HG03521 (cell line): Measurements from ENCODE around the gene HADHA.

ENCODE experiments used
- ATAC-seq: cut with Tn5 transposase; IDR thresholded peaks from one replicate; pipeline ENCODE4 v1.9.1; 2021; ENCODE audit warnings: mild to moderate bottlenecking, moderate library complexity; ENCODE audit not compliant: unreplicated experiment

The HADHA gene

DNA sequence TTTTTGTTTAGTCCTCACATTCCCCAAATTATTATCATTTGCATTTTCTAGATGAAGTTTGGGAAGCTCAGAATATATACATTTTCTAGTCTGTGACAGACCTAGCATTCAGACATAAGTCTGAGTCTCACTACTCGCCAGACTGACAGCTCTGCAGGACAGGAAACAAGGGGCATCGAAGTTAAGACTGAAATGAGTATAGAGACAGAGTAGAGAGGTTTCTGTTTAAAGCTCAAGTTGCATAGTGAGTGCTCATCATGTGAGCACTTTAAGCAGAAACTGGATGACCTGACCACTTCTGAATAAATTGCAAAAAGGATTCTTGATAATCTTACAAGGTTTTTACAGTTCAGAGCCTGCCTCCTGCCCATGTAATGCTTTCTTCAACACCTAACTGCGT lies 1.4 kb upstream of the HADHA start:
- ATAC-seq: peak; percentile 42

- peak; percentile 11 for ATAC-seq
Observed at GRCh38 chr2:26245231-26245732, 850 bp upstream of the HADHA start.

GRCh38 chr2:26243470-26244308 lies 743 bp downstream of the HADHA start:
- no peak for ATAC-seq

- no peak for ATAC-seq
Observed at GRCh38 chr2:26241928-26242436, 2.5 kb downstream of the HADHA start.

DNA sequence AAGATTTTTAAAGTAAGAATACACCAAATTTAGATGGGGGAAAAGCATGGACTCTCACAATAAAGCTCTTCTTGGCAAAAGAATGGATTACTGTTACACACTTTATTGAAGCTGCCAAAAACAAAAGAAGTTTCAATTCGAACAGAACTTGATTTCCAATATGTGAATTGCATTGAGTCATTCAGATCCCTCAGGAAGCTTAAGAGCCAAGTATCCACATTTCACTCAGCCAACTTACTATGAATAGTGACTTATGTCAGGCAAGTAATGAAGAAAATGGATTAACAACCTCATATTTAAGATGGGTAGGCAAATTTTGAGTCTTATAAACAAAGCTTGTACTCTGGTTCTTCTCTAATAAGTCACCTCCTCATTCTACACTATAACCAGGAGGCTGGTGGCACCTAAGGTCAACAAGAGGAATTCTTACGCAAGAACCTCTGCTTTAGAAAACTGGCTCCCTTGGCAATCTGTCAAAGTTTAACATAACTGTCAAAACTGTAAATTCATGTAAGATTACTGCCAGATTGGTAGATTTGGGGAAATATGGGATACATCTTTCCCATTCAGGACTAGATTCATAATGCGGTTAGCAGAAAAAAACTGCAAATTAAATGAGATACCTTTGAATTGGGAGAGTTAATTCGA lies 6.0 kb downstream of the HADHA start:
- no peak for ATAC-seq

DNA sequence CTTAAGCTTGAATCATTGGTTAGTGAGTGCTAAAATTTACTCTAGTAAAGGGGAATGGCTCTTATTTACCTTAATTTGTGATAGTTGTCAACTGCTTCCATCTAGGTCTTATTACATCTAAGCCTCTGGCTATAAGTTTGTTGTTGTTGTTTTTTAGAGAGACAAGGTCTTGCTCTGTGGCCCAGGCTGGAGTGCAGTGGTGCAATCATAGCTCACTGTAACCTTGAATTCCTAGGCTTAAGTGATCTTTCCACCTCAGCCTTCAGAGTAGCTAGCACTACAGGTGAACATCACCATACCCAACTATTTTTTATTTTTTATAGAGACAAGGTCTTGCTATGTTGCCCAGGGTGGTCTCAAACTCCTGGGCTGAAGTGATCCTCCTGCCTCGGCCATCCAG lies 6.6 kb downstream of the HADHA start:
- ATAC-seq: no peak

DNA sequence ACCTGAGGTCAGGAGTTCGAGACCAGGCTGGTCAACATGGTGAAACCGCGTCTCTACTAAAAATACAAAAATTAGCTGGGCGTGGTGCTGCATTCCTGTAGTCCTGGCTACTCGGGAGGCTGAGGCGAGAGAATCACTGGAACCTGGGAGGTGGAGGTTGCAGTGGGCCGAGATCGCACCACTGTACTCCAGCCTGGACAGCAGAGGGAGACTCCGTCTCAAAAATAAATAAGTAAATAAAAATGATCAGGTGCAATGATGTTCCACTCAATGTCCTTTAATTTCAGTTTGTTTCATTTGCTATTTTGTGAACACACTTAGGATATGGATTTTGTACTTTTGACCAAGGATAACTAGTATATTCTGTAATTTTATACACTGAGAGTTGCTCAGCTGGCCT lies 9.3 kb downstream of the HADHA start:
- no peak for ATAC-seq

- ATAC-seq: no peak
Observed at GRCh38 chr2:26230806-26231205, 13.6 kb downstream of the HADHA start.

DNA sequence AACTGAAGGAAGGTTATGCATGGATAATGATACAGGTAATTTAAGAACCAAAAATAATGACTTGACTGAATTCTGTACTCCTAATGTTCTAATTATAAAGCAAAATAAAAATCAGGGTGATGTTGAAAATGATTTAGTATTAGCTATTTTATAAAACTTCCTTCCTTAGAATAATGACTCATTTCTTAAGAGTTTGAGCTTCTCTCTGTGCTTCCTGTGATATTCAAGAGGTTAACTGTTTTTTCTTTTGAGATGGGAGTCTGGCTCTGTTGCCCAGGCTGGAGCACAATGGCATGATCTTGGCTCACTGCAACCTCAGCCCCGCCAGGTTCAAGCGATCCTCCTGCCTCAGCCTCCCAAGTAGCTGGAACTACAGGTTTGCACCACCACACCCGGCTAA lies 14.8 kb downstream of the HADHA start:
- no peak for ATAC-seq

- no peak for ATAC-seq
Observed at GRCh38 chr2:26224095-26224494, 20.3 kb downstream of the HADHA start.

- ATAC-seq: no peak
Observed at GRCh38 chr2:26223018-26223417, 21.4 kb downstream of the HADHA start.

GRCh38 chr2:26217720-26218119 lies 26.7 kb downstream of the HADHA start:
- ATAC-seq: no peak

DNA sequence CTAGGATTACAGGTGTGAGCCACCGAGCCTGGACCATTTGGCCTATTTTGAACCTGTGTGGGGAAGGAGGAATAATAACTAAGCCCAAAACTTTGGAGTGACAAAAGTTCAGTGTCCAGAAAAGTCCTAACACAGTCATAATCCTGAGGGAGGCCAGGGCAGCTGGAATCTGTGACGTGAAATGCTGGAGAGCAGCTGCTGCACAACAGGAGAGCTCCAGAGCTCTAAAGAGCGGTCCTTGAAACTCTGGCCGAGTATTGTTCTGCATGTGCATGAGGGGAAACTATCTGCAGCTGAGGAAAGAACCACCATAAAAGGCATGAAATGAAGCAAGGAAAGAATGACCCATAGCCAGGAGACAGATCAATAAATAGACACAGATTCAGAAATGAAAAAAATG lies 27.8 kb downstream of the HADHA start:
- ATAC-seq: no peak

GRCh38 chr2:26215833-26216232 lies 28.6 kb downstream of the HADHA start:
- no peak for ATAC-seq

GRCh38 chr2:26214759-26215158 lies 29.7 kb downstream of the HADHA start:
- no peak for ATAC-seq

- ATAC-seq: no peak
Observed at GRCh38 chr2:26212011-26212410, 32.4 kb downstream of the HADHA start.

DNA sequence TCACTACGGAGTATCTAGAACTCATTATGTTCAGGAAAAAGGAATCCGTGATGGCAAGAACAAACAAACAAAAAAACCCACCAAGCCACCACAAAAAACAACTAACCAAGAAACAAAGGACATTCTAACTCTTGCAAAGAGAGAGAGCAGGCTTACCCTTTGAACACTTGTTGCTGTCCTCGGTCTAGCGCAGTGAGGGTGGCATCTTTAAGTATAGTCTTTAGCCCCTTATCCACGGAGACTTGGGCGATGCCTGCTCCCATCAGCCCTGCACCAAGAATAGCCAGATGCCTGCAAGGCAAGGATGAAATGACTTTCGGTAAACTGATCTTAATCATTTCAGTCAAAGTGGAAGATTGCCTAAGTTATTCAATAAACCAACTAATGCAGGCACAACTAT lies 40.5 kb downstream of the HADHA start:
- ATAC-seq: no peak

- no peak for ATAC-seq
Observed at GRCh38 chr2:26202981-26203490, 41.4 kb downstream of the HADHA start.

- ATAC-seq: no peak
Observed at GRCh38 chr2:26197516-26197915, 46.9 kb downstream of the HADHA start.

GRCh38 chr2:26196683-26197418 lies 47.6 kb downstream of the HADHA start:
- ATAC-seq: no peak
